ENCODE measurements around the gene ETFBKMT. TPM values are rescaled to one million over a fixed set of nuclear protein-coding genes. Genes with fewer than 3 reads are reported as not detected.
"Not testable (repeated sequence)": the region's sequence is repeated elsewhere in the genome, so short reads cannot be mapped to it uniquely, and the experiment has no call there.

ETFBKMT gene
- total RNA-seq, 4 donors from 2014 or later: 1.6 to 7.9 (median 2.9) TPM

- Histone ChIP-seq H3K27me3 (no peaks in the 10 kb centered on the region), H3K36me3 (peaks cover 0 to 22% (median 0%) of the 10 kb centered on the region in 3 donors), H3K9me3 (peaks cover 0 to 22% (median 2%) of the 10 kb centered on the region in 4 donors), H3K27ac (no peak overlapping the region), H3K4me1 (no peaks in the 10 kb centered on the region), H3K4me3 (no peak overlapping the region)
- 79 to 87% methylated on average over 5 of the region's 5 CpGs for WGBS, 2 donors
- no peak for DNase-seq (ENCODE audit: low spot score in 2 of 2)
- TF ChIP-seq, protein P1, sequence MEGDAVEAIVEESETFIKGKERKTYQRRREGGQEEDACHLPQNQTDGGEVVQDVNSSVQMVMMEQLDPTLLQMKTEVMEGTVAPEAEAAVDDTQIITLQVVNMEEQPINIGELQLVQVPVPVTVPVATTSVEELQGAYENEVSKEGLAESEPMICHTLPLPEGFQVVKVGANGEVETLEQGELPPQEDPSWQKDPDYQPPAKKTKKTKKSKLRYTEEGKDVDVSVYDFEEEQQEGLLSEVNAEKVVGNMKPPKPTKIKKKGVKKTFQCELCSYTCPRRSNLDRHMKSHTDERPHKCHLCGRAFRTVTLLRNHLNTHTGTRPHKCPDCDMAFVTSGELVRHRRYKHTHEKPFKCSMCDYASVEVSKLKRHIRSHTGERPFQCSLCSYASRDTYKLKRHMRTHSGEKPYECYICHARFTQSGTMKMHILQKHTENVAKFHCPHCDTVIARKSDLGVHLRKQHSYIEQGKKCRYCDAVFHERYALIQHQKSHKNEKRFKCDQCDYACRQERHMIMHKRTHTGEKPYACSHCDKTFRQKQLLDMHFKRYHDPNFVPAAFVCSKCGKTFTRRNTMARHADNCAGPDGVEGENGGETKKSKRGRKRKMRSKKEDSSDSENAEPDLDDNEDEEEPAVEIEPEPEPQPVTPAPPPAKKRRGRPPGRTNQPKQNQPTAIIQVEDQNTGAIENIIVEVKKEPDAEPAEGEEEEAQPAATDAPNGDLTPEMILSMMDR (IDR thresholded peaks at IDR 0.05): no peak
- no peak for TF ChIP-seq POLR2A (IDR thresholded peaks at IDR 0.05)
- no peak for TF ChIP-seq EP300 (IDR thresholded peaks at IDR 0.05)
Observed at GRCh38 chr12:31712877-31713276, 53.4 kb downstream of the ETFBKMT start.

- peaks cover 0 to 4% (median 0%) of the 10 kb centered on the region in 4 donors for H3K9me3 ChIP-seq
- 86 to 88% methylated on average over 3 of the region's 3 CpGs for WGBS, 2 donors
- H3K36me3 ChIP-seq: peaks cover 0 to 19% (median 0%) of the 10 kb centered on the region in 3 donors
- H3K4me1 ChIP-seq: no peaks in the 10 kb centered on the region
- H3K27ac ChIP-seq: no peak overlapping the region
- TF ChIP-seq POLR2A (IDR thresholded peaks at IDR 0.05) (no peak), EP300 (IDR thresholded peaks at IDR 0.05) (no peak)
- TF ChIP-seq, protein P1 (IDR thresholded peaks at IDR 0.05): no peak
- no peaks in the 10 kb centered on the region for H3K27me3 ChIP-seq
- no peak overlapping the region for H3K4me3 ChIP-seq
- no peak for DNase-seq (ENCODE audit: low spot score in 2 of 2)
Observed at GRCh38 chr12:31714406-31715271, 55.2 kb downstream of the ETFBKMT start.

GRCh38 chr12:31715283-31715825 lies 55.9 kb downstream of the ETFBKMT start:
- H3K27me3 ChIP-seq: no peaks in the 10 kb centered on the region
- no peaks in the 10 kb centered on the region for H3K4me1 ChIP-seq
- H3K27ac ChIP-seq: peak overlapping the region in 3 of 4 donors; percentile 21 to 42 (median 27)
- H3K9me3 ChIP-seq: peaks cover 0 to 4% (median 0%) of the 10 kb centered on the region in 4 donors
- WGBS, 2 donors: 73 to 75% methylated on average over 5 of the region's 5 CpGs
- no peak for DNase-seq (ENCODE audit: low spot score in 2 of 2)
- H3K4me3 ChIP-seq: no peak overlapping the region
- TF ChIP-seq EP300 (IDR thresholded peaks at IDR 0.05): peak in 1 of 2 donors; percentile 27
- TF ChIP-seq POLR2A (IDR thresholded peaks at IDR 0.05): no peak
- H3K36me3 ChIP-seq: peaks cover 0 to 24% (median 0%) of the 10 kb centered on the region in 3 donors

GRCh38 chr12:31716998-31717397 lies 57.5 kb downstream of the ETFBKMT start:
- H3K4me3 ChIP-seq; H3K27ac ChIP-seq; H3K27me3 ChIP-seq; DNase-seq (ENCODE audit: low spot score in 2 of 2); H3K9me3 ChIP-seq; H3K4me1 ChIP-seq: not testable (repeated sequence)
- WGBS, 2 donors: 95 to 97% methylated on average over 4 of the region's 4 CpGs
- peaks cover 0 to 39% (median 0%) of the 10 kb centered on the region in 3 donors for H3K36me3 ChIP-seq

- DNase-seq (ENCODE audit: low spot score in 2 of 2); H3K4me3 ChIP-seq; H3K9me3 ChIP-seq; H3K27me3 ChIP-seq; H3K4me1 ChIP-seq; H3K27ac ChIP-seq: not testable (repeated sequence)
- H3K36me3 ChIP-seq: peaks cover 0 to 43% (median 0%) of the 10 kb centered on the region in 3 donors
- WGBS, 2 donors: 94 to 98% methylated on average over 15 of the region's 15 CpGs
Observed at GRCh38 chr12:31718542-31719198, 59.2 kb downstream of the ETFBKMT start.

DNA sequence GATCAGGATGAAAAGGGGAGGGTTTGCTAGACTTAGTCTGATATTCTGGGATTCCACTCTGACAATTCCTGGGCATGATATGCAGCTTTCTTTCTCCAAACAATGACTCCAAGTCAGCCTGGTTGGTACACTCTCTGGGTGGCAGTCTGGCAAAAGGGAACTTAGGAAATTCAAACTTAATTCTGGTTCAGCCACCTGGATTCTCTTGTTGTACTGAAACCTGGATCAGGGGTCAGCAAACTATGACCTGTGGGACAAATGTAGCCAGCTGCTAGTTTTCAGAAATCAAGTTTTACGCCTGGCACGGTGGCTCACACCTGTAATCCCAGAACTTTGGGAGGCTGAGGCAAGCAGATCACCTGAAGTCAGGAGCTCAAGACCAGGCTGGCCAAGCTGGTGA lies 63.1 kb downstream of the ETFBKMT start:
- 86 to 89% methylated on average over 2 of the region's 2 CpGs for WGBS, 2 donors
- DNase-seq (ENCODE audit: low spot score in 2 of 2): no peak
- Histone ChIP-seq H3K4me3 (no peak overlapping the region), H3K4me1 (peaks cover 0 to under 1% (median 0%) of the 10 kb centered on the region in 4 donors), H3K9me3 (peaks cover 0 to 8% (median 0%) of the 10 kb centered on the region in 4 donors), H3K27me3 (no peaks in the 10 kb centered on the region), H3K36me3 (peaks cover 0 to 46% (median 0%) of the 10 kb centered on the region in 3 donors), H3K27ac (no peak overlapping the region)
- TF ChIP-seq, protein P1 (IDR thresholded peaks at IDR 0.05): no peak
- TF ChIP-seq EP300 (IDR thresholded peaks at IDR 0.05) (no peak), POLR2A (IDR thresholded peaks at IDR 0.05) (no peak)

Other genes starting within 250 kb of the ETFBKMT start
- gene DENND5B, start 68.6 kb upstream of the ETFBKMT start, total RNA-seq: 10 to 100 TPM; 22.6 to 55.7 (median 42.8) TPM
- 10 to 100 TPM in 2 of 4 donors, 1 to 10 TPM in 2; 6.5 to 10.5 (median 9.4) TPM for gene AMN1, start 69.3 kb downstream of the ETFBKMT start, total RNA-seq

Data from tibial nerve (tissue), 4 donors.